ENCODE data around the gene WIZ.

The WIZ gene

DNA sequence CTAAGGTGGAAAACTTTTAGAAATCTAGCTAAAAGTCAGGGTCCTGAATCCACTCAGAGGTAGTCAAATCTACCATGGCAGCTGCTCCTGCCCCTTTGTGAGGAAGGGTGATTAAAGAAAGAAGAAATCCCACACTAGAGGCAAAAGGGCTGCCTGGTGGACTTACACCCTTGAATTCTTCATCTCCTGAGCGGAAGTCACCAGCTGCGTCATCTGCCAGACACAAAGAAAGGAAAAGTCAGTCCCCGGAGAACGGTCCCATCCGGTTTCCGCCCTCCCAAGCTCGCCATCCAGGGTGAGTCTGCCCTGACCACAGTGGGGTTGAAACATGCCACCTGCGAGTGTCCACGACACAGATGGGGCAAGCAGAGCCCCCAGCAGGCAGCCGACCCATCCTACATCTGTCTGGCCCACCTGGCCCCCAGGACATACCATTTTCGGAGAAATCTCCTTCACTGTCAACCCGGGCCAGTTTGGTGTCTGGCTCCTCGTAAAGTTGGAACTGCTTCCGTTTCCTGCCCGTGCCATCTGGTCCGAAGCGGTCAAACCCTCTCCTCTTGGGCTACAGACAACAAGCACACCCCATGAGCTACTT is 77.9 kb downstream of the WIZ start:
- in situ Hi-C loops (cut with HindIII; ENCODE audit: low pct_ligation_motif_present, low pct_unique_long_range_greater_than_20kb, low sequenced_read_pairs) = no loop called here
- no peak for DNase-seq

DNA sequence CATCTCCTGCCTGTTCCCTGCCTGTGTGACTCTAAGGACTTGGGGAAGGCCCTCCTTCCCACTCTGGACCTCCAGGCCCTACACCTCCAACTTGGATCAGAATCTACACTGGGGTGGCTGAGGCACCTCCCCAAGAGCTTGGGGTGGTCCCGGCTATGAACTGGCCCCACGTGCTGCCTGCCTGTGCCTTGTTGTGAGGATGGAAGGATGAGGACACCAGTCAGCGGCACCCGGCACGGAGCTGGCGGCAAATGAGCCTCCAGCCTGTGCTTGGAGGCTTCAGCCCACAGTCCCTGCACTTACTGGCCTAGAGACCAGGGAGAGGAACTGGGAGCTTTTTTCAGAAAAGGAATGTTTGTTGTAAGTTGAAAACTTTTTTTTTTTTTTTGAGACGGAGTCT is 78.6 kb downstream of the WIZ start:
- DNase-seq = no peak
- in situ Hi-C loops (cut with HindIII; ENCODE audit: low pct_ligation_motif_present, low pct_unique_long_range_greater_than_20kb, low sequenced_read_pairs) = no loop called here
